HepG2 (cell line): ENCODE results near the gene PELI2. TPM values are rescaled to one million over a fixed set of nuclear protein-coding genes. Genes with fewer than 3 reads are reported as not detected.

ENCODE experiments used
- ATAC-seq: fragments of 200-7000 bp; cut with Tn5 transposase; 3 replicates; pipeline ENCODE4 v1.9.1; 2020; ENCODE audit warnings: mild to moderate bottlenecking, moderate library complexity
- BruUV-seq: library from RNA; stranded (reverse); fragments of 400-500 nt; replicated peaks from 2 replicates; lab custom pipeline; 2021; lab: Mats Ljungman, UMichigan
- CTCF ChIA-PET: fragments of 300-600 bp; formaldehyde crosslinking; extraction: SDS; loops from one replicate; lab custom pipeline; 2021; ENCODE audit warnings: low total read pairs, inconsistent platforms, low intra/inter-chr PET ratio; lab: Yijun Ruan, JAX
- POLR2A ChIA-PET: fragments of 350-600 bp; sonication (Branson Sonifier 250); formaldehyde crosslinking; loops from one replicate; lab custom pipeline; 2020; ENCODE audit warnings: antibody characterized with exemption, inconsistent platforms; lab: Yijun Ruan, JAX
- DNase-seq: peaks from one replicate; pipeline ENCODE4 v3.0.0-alpha.2; 2015; ENCODE audit warnings: low spot score
- FAIRE-seq: peaks from 3 replicates; lab custom pipeline; 2011; peaks lifted over from hg19 to GRCh38; lab: Jason Lieb, UNC
- H2AFZ ChIP-seq: one replicate; pipeline ENCODE4 v1.6.1; 2011; ENCODE audit warnings: low read length, inconsistent platforms
- H3K27ac ChIP-seq: fragments of 300-600 bp; 3 replicates; pipeline ENCODE4 v1.8.0; 2011; ENCODE audit warnings: mixed run types, mild to moderate bottlenecking, mixed read lengths, low read length, inconsistent platforms; ENCODE audit not compliant: insufficient read depth; ENCODE audit errors: extremely low read length
- H3K27me3 ChIP-seq, 2 experiments: fragments of 200-600 bp in 1 of 2; 2 replicates in 1 of 2; 3 replicates in 1 of 2; pipeline versions ENCODE4 v1.6.0 to v1.8.0; 2011; ENCODE audit warnings: low read length in 2 of 2, mild to moderate bottlenecking in 2 of 2, moderate library complexity in 2 of 2, inconsistent platforms in 1 of 2; ENCODE audit not compliant: insufficient read depth in 2 of 2, control insufficient read depth in 1 of 2
- H3K36me3 ChIP-seq, 2 experiments: fragments of 200-600 bp in 1 of 2; replicated peaks in 1 of 2; 2 replicates in 1 of 2; 3 replicates in 1 of 2; pipeline versions ENCODE4 v1.5.1 to v1.8.0; 2011; ENCODE audit warnings: low read length in 2 of 2, inconsistent platforms in 1 of 2; ENCODE audit not compliant: insufficient read depth in 2 of 2, control insufficient read depth in 1 of 2
- H3K4me1 ChIP-seq: 2 replicates; pipeline ENCODE4 v1.5.1; 2012; ENCODE audit warnings: low read length, inconsistent platforms; ENCODE audit not compliant: insufficient read depth
- H3K4me2 ChIP-seq: 2 replicates; pipeline ENCODE4 v1.6.0; 2011; ENCODE audit warnings: low read depth, low read length, inconsistent platforms
- H3K4me3 ChIP-seq, 3 experiments: fragments of 200-600 bp in 1 of 3; sonication (generic), shearing (Covaris generic) in 1 of 3; replicated peaks in 1 of 3; 2 replicates each; pipeline ENCODE4 v1.5.1; 2011 to 2016; ENCODE audit warnings: low read length in 3 of 3, inconsistent platforms in 2 of 3, low read depth in 2 of 3, mild to moderate bottlenecking in 2 of 3, control low read depth in 1 of 3, mixed read lengths in 1 of 3; ENCODE audit not compliant: insufficient read depth in 1 of 3
- H3K79me2 ChIP-seq: one replicate; pipeline ENCODE4 v1.6.1; 2011; ENCODE audit warnings: low read length, inconsistent platforms; ENCODE audit not compliant: insufficient read depth
- H3K9ac ChIP-seq: 2 replicates; pipeline ENCODE4 v1.6.0; 2011; ENCODE audit warnings: mild to moderate bottlenecking, low read depth, low read length, inconsistent platforms; ENCODE audit not compliant: insufficient read depth
- H3K9me3 ChIP-seq: 2 replicates; pipeline ENCODE4 v1.5.1; 2012; ENCODE audit warnings: mild to moderate bottlenecking, low read length
- H4K20me1 ChIP-seq: 2 replicates; pipeline ENCODE4 v1.6.0; 2011; ENCODE audit warnings: inconsistent platforms, mild to moderate bottlenecking, low read length, moderate library complexity; ENCODE audit not compliant: insufficient read depth
- ARNTL ChIP-seq: sonication (generic); formaldehyde crosslinking; IDR thresholded peaks from 2 replicates; pipeline ENCODE4 v1.4.0; 2020; ENCODE audit warnings: mild to moderate bottlenecking, missing genetic modification reagents
- CENPBD1 ChIP-seq: sonication (generic); formaldehyde crosslinking; IDR thresholded peaks from 2 replicates; pipeline ENCODE4 v1.8.0; 2022; ENCODE audit warnings: missing genetic modification reagents, low read depth, mild to moderate bottlenecking, borderline replicate concordance
- CHCHD3 ChIP-seq: sonication (generic); formaldehyde crosslinking; IDR thresholded peaks from 2 replicates; pipeline ENCODE4 v1.8.0; 2022; ENCODE audit warnings: mild to moderate bottlenecking, missing genetic modification reagents, moderate library complexity
- MXD3 ChIP-seq: IDR thresholded peaks from 2 replicates; pipeline ENCODE4 v1.6.1; 2016; ENCODE audit warnings: mild to moderate bottlenecking, missing biosample characterization, missing genetic modification reagents
- PPARG ChIP-seq: conservative IDR thresholded peaks from 2 replicates; pipeline ENCODE4 v1.6.1; 2016; ENCODE audit warnings: missing biosample characterization, missing genetic modification reagents
- REL ChIP-seq: sonication (generic); formaldehyde crosslinking; conservative IDR thresholded peaks from 2 replicates; pipeline ENCODE4 v1.8.0; 2022; ENCODE audit warnings: mild to moderate bottlenecking, missing genetic modification reagents, moderate library complexity
- SCMH1 ChIP-seq: sonication (generic); formaldehyde crosslinking; IDR thresholded peaks from 2 replicates; pipeline ENCODE4 v1.9.0; 2021; ENCODE audit warnings: missing genetic modification reagents, mild to moderate bottlenecking, borderline replicate concordance
- TFDP1 ChIP-seq: IDR thresholded peaks from 2 replicates; pipeline ENCODE4 v1.6.1; 2016; ENCODE audit warnings: missing compliant biosample characterization, missing genetic modification reagents, borderline replicate concordance
- ZBTB37 ChIP-seq: sonication (generic); formaldehyde crosslinking; IDR thresholded peaks from 2 replicates; pipeline ENCODE4 v1.4.0; 2020; ENCODE audit warnings: mild to moderate bottlenecking, missing genetic modification reagents
- ZFP90 ChIP-seq: sonication (generic); formaldehyde crosslinking; IDR thresholded peaks from 2 replicates; pipeline ENCODE4 v1.8.0; 2022; ENCODE audit warnings: missing genetic modification reagents, mild to moderate bottlenecking, inconsistent platforms, borderline replicate concordance
- ZNF207 ChIP-seq: fragments of 450-650 bp; IDR thresholded peaks from 2 replicates; pipeline ENCODE4 v1.6.1; 2016; ENCODE audit warnings: antibody characterized with exemption, borderline replicate concordance
- ZNF281 ChIP-seq: sonication (generic); formaldehyde crosslinking; IDR thresholded peaks from 2 replicates; pipeline ENCODE4 v1.4.0; 2020; ENCODE audit warnings: missing genetic modification reagents, borderline replicate concordance
- ZNF383 ChIP-seq: sonication (generic); formaldehyde crosslinking; IDR thresholded peaks from 2 replicates; pipeline ENCODE4 v1.4.0; 2020; ENCODE audit warnings: missing genetic modification reagents, mild to moderate bottlenecking, borderline replicate concordance
- ZNF550 ChIP-seq: sonication (generic); formaldehyde crosslinking; IDR thresholded peaks from 2 replicates; pipeline ENCODE4 v1.4.0; 2020; ENCODE audit warnings: mild to moderate bottlenecking, missing genetic modification reagents, borderline replicate concordance
- ZNF570 ChIP-seq: sonication (generic); formaldehyde crosslinking; IDR thresholded peaks from 2 replicates; pipeline ENCODE4 v1.4.0; 2020; ENCODE audit warnings: mild to moderate bottlenecking, missing genetic modification reagents, borderline replicate concordance
- ZNF629 ChIP-seq: sonication (generic); formaldehyde crosslinking; conservative IDR thresholded peaks from 2 replicates; pipeline ENCODE4 v1.5.0; 2020; ENCODE audit warnings: missing genetic modification reagents
- ZNF75D ChIP-seq: sonication (generic); formaldehyde crosslinking; IDR thresholded peaks from 2 replicates; pipeline ENCODE4 v1.8.1; 2023; ENCODE audit warnings: missing genetic modification reagents, mild to moderate bottlenecking, borderline replicate concordance
- WGBS: methylation state at CpG from one replicate; pipeline ENCODE4 v1.1.6; 2017; ENCODE audit warnings: low lambda C conversion rate; 5-methylcytosine and 5-hydroxymethylcytosine counted together
- in situ Hi-C: cut with HindIII; loops from 2 replicates; pipeline ENCODE4 v1.10.0; 2017; ENCODE audit warnings: low pct_unique_long_range_greater_than_20kb; ENCODE audit not compliant: extremely low pct_ligation_motif_present
- intact Hi-C: fragments of 100-400 bp; cut with micrococcal nuclease; formaldehyde crosslinking; loops from one replicate; pipeline ENCODE4 v1.10.0; 2022; ENCODE audit not compliant: unreplicated experiment
- polyA plus RNA-seq, 8 experiments: library from polyadenylated mRNA; depleted of rRNA in 3 of 8; stranded (reverse) in 7 of 8; unstranded in 1 of 8; fragments of >200 nt; fragmentation: Illumina TruSeq in 4 of 8; extraction: Trizol in 4 of 8; gene quantifications; 2 replicates each; pipeline versions ENCODE4 v1.2.1 to v1.2.3, GENCODE V29; 2011 to 2016; ENCODE audit warnings: low read depth in 4 of 8, missing spikeins in 1 of 8, mixed read lengths in 1 of 8; ENCODE audit not compliant: insufficient read depth in 1 of 8
- total RNA-seq, 5 experiments: library from RNA; depleted of rRNA; stranded (reverse); fragments of >200 nt; fragmentation: Illumina TruSeq; extraction: Trizol; gene quantifications; 2 replicates each; pipeline ENCODE4 v1.2.3, GENCODE V29; 2016; ENCODE audit warnings: low read depth in 1 of 5

The PELI2 gene
- total and polyA plus RNA-seq, 2 of the 13 experiments (the other 11 are each of a cell fraction or from before 2014, with no cell fraction given): 0.07 TPM; not detected in 1

GRCh38 chr14:56172571-56172971 is 54.4 kb downstream of the PELI2 start (continued):
- no peak for TF ChIP-seq ZFP90 (CRISPR knock-in tag)
- no peak for TF ChIP-seq ZNF629 (CRISPR knock-in tag)
- TF ChIP-seq REL (CRISPR knock-in tag): no peak
- TF ChIP-seq ZNF570 (CRISPR knock-in tag): no peak
- no peak for TF ChIP-seq CHCHD3 (CRISPR knock-in tag)
- TF ChIP-seq ZNF207: no peak

- peaks cover 1 to 2% of the 10 kb centered on the region in 2 experiments; a peak in 1 of 5 replicates for H3K27me3 ChIP-seq
- H3K9ac ChIP-seq: no peak overlapping the region
- WGBS: 26% methylated on average over 6 of the region's 6 CpGs
- H3K79me2 ChIP-seq: no peaks in the 10 kb centered on the region
- H3K4me2 ChIP-seq: no peak overlapping the region
- no peaks in the 10 kb centered on the region for H3K9me3 ChIP-seq
- in situ Hi-C loops: no loop called here
- ATAC-seq: no peak
- TF ChIP-seq ZNF281 (CRISPR knock-in tag) (no peak), ZNF75D (CRISPR knock-in tag) (no peak), PPARG (CRISPR knock-in tag) (no peak), ZNF550 (CRISPR knock-in tag) (no peak), MXD3 (CRISPR knock-in tag) (no peak), CENPBD1 (CRISPR knock-in tag) (no peak), TFDP1 (no peak), SCMH1 (CRISPR knock-in tag) (no peak), ZBTB37 (no peak), ZNF383 (CRISPR knock-in tag) (no peak), ARNTL (CRISPR knock-in tag) (no peak)
- TF ChIP-seq, all 625 proteins: peak for 0
- Histone ChIP-seq H3K4me3 (no peak overlapping the region), H3K27ac (no peak overlapping the region), H3K4me1 (no peaks in the 10 kb centered on the region), H2AFZ (no peak overlapping the region), H4K20me1 (no peaks in the 10 kb centered on the region), H3K36me3 (no peaks in the 10 kb centered on the region)
- no TSS peak for BruUV-seq
- CTCF ChIA-PET: no interaction called here
- FAIRE-seq: no peak
- DNase-seq: no peak
- POLR2A ChIA-PET: no interaction called here
- intact Hi-C loops: no loop called here
These were observed 55.2 kb downstream of the PELI2 start for GRCh38 chr14:56173365-56173922.
